ENCODE results near the gene DDX31.
"Not testable (repeated sequence)": the region's sequence is repeated elsewhere in the genome, so short reads cannot be mapped to it uniquely, and the experiment has no call there.

The DDX31 gene

DNA sequence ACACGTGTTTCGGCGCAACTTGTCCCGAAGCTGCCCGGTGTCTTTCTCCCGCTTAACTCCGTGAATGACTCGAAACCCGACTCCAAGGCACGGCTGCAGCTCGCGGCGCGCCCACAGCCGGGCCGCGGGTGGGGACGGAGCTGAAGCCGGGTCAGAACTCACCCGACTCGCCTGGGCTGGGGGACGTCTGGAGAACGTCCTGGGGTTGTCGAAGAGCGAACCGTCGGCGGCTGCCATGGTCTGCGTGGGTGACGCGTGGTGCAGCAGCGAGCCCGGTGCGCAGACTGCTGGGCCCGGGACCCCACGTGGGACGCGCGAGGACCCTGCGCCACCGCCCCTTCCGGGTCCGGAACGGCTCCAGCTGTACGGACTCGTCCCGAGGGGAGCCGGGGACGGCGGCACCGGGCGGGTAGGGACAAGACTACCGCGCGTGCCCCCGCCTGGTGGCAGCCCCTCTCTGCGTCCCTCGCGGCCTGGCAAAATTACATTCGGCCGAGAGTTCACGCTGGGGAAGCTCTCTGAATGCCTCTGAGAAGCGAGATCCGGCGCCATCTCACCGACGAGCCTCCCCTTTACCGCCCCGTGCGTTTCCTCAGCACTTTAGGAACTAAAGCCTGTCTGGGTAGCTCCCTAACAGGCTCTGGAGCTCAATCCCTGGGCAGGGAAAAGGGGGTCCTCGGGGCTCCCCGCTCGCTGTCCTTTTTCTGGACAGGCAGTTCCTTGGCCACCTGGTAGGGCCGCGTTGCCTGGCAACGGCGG, at the start of gene DDX31:
DDX31 (minus strand) TSS at position 286 of the 759 bp plus-strand sequence; CDS start at position 237, 49 bp downstream.
- peak; percentile 29 for DNase-seq

DNA sequence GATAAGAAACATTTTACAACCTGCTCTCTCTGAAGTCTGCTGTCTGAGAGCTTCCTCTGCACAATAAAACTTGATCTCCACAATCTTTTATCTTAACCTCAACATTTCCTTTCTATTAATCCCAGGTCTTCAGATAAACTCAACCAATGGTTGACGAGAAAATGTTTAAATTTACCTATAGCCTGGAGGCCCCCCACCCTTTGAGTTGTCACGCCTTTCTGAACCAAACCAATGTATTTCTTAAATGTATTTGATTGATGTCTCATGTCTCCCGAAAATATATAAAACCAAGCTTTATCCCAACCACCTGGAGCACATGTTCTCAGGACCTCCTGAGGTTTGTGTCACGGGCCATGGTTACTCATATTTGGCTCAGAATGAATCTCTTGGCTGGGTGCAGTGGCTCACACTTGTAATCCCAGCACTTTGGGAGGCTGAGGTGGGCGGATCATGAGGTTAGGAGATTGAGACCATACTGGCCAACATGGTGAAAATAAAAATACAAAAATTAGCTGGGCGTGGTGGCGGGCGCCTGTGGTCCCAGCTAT, 48.7 kb upstream of the DDX31 start:
- DNase-seq, result not testable (repeated sequence)

GRCh38 chr9:132717326-132717945, 47.7 kb upstream of the DDX31 start:
- DNase-seq, result no peak

- DNase-seq, result no peak
These were observed 46.2 kb upstream of the DDX31 start for GRCh38 chr9:132716007-132716406.

DNA sequence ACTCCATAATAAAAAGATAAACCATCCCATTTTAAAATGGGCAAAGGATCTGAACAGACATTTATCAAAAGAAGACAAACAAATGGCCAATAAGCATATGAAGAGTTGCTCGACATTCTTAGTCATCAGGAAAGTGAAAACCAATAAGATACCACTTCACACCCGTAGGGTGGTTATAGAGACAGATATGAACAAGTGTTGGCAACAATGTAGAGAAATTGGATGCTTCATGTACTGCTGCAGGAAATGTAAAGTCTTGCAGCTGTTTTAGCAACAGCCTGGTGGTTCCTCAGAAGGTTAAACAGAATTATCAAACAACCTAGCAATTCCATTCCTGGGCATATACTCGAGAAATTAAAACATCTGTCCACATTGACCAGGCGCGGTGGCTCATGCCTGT, 43.0 kb upstream of the DDX31 start:
- no peak for DNase-seq

GRCh38 chr9:132711846-132712245, 42.1 kb upstream of the DDX31 start:
- no peak for DNase-seq

GRCh38 chr9:132711152-132711551, 41.4 kb upstream of the DDX31 start:
- DNase-seq, result not testable (repeated sequence)

DNA sequence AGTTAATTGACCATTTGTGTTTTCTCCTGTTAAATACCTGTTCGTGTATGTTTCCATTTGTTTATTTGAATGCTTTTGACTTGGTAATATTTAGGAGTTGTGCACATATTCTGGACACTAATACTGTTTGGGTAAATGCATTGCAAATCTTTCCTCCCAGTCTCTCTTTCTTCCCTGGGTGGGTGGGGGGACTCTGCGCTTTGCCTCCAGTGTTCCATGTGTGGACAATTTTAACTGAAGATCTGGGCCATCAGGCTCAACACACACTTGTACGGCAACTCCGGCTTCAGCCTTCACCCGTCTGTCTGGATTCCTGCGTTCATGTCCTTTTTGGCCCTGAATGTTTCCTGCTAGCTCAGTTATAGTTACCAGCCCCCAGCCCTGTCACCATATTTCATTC, 40.5 kb upstream of the DDX31 start:
- DNase-seq, result no peak

DNA sequence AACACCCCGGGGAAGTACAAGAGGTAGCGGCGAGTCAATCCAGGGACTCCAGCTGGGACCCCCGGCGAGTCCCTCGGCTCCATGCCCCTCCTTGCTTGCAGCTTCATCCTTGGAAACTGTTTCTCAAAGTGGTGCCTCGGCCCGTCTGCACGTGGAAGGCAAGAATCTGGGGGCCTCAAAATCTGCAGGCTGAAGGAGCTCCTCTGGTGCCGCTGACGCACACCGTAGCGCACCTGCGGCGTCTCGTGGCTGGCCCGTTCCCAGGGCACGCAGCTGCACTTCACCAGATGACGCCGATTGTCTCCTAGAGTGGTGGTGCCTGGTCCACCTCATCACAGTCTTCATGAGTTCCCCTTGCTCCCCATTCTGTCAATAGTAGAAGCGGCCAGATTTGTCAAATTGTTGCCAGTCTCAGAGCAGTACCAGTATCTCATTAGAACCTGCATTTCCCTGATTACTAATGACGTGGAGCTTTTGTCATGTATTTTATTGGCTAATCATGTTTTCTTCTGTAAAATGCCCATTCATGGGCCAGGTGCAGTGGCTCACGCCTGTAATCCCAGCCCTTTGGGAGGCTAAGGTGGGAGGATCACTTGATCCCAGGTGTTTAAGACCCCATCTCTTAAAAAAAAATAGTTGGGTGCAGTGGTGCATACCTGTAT, 39.1 kb upstream of the DDX31 start:
- DNase-seq, result no peak

DNA sequence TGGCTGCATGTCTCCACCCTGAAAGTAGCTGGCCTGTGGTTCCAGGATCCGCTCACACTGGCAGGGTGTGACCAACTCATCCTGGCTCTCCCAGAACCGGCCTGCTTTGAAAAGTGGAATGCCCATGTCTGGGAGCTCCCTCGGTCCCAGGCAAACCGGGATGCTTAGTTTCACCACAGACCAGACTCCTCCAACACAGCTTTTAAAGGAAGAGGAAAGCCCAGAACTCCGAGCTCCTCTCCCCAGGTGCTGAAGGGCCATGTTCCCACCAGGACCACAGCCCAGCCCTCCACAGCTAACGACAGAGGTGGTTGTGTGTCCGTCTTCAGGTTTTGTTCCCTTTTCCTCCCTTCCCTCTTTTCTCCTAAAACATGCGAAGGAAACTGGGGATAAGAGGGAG, 38.5 kb upstream of the DDX31 start:
- no peak for DNase-seq

DNA sequence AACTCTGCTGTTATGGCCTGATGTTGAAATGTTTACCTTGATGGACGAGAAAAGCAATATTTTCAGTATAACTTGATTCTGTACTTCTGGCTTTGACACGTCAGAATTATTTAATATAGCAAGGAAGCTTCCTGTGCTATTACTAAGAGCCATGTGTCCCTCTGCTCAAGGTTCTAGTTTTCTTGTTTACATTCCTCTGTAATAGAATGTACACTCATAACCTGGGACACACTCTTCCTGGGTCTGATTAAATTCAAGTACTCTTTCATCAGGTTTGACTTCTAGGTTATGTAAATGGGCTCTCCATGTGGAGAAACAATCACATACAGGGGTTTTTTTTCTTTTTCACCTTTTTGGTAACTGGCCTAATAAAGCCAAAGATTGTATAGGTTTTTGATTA, 33.6 kb upstream of the DDX31 start:
- DNase-seq, result no peak

DNA sequence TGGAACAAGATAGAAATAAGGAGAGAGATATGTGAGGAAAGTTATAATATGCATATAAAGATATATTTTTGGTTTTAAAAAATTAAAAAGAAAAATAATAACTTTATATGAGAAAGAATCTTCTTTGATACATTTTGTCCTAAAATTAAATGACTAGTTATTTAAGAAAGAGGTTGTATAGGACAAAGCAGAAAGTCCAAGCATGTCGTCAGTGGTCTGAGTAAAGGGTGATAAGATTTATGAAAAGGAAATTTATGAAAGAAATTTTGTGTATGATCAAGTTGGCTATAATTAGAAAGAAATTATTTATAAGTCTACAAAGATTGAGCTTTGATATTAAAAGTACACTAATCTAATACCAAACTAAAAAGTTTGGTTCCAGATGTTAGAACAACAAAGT, 32.5 kb upstream of the DDX31 start:
- no peak for DNase-seq

- no peak for DNase-seq
These were observed 30.2 kb upstream of the DDX31 start for GRCh38 chr9:132699956-132700355.

DNA sequence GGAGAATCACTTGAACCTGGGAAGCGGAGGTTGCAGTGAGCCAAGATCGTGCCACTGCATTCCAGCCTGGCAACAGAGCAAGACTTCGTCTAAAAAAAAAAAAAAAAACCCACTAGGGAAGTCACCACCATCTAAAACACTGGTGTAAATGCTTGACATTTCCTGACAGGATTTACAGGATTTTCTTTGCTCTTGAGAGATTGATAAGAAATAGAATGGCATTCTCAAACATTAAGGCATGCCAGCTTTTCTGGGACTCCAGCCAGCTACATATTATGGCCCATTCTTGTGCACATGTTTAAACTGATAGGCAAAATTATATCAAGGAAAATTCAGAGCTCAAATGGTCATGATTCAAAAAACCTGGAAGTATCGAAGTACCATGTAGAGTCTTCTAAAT, 29.2 kb upstream of the DDX31 start:
- no peak for DNase-seq

DNA sequence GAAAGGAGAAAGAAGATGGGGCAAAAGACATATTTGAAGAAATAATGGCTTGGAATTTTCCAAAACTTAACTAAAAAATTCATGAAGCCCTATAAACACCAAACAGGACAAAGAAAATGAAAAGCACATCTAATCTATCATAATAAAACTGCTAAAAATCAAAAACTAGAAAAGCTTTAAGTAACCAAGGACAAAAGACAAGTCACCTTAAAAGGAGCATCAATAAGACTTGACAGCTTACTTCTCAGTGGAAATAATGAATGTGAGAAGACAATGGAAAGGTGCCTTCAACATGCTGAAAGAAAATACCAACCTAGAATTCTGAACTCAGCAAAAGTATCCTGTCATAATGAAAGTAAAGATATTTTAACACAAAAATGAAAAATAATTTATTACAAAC, 27.4 kb upstream of the DDX31 start:
- no peak for DNase-seq

GRCh38 chr9:132694144-132694543, 24.4 kb upstream of the DDX31 start:
- no peak for DNase-seq

DNA sequence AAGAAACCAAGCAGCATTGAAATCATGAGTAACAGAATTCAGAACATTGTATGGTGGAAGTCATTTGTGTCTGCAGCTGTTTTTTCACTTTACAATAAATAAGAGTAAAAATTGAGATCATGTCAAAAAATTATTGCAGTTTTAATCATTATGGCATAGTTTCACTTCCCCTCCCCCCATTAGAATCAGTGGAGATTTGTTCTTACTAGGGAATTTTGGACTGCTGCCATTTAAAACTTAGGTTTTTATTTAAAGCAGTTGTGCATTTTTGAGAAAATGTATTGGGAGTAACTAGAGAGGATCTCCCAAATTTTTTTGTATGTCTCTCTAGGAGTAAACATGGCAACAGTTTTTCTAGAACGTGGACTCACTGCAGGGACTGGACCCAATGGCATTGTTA, 20.9 kb upstream of the DDX31 start:
- DNase-seq, result no peak

DNA sequence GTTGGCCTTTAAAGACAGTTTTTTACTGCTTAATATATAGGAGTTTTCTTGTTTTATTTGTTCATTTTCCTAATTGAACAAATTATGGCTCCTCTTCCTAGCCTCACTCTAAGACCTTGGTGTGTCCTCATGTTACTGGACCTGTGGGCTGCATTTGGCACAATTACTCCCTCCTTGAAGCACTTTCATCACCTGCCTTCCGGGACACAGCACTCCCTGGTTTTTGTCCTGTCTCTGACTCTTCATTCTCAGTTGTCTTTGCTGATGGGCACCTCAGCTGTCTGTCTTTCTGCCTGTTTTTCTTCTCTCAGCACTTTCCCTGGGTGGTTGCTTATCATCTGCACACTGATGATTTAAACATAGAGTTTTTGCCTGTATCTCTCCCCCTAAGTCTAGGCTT, 14.1 kb upstream of the DDX31 start:
- no peak for DNase-seq

GRCh38 chr9:132681561-132681960, 11.8 kb upstream of the DDX31 start:
- no peak for DNase-seq

- DNase-seq, result no peak
These were observed 10.3 kb upstream of the DDX31 start for GRCh38 chr9:132679946-132680625.

- no peak for DNase-seq
These were observed 8.2 kb upstream of the DDX31 start for GRCh38 chr9:132677976-132678375.

GRCh38 chr9:132674485-132674884, 4.7 kb upstream of the DDX31 start:
- DNase-seq, result no peak

DNA sequence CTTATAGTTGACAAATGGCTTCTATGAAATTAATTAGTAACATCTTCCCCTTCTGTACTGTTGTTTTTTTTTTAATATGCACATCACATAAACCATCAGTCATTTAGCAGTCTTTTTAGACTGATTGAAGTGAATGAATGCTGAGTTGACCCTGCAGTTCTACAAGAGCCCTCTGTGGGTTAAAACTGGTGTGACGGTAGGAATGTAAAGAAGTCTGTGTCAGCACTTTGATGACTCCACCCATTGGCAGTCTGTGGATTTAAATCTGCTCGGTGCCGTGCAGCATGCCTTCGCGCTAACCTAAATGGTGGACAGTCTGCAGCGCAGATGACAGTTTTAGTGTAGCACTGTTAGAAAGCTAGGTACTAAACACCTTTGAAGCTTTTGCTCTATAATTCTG, 3.6 kb upstream of the DDX31 start:
- DNase-seq, result peak; percentile 39

DNA sequence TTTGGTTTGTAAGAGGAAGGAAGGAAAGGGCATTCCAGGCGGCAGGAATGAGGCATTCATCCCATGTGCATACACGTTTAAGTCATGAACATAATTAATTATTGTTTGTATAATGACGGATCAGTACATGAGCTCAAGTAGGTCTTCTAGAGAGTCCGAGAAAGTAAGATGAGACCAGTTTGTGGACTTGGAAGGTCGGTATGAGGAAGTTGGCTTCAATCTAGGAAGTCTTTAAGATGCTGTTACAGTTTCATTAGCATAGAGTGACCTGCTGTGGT, 2.6 kb upstream of the DDX31 start:
- no peak for DNase-seq
